Adrenal gland (tissue), 12 donors: ENCODE measurements around the gene CUTA. TPM values are rescaled to one million over a fixed set of nuclear protein-coding genes. Genes with fewer than 3 reads are reported as not detected.

Source experiments
- DNase-seq, 7 donors: peaks; one replicate each; pipeline ENCODE4 v3.0.0-alpha.2; 2019 to 2020
- H3K27ac ChIP-seq, 5 donors: fragments of 200-600 bp; sonication (generic) in 4 of 5; 1 replicate in 3 of 5; 2 replicates in 2 of 5; pipeline versions ENCODE4 v1.5.1 to v1.8.0; 2016 to 2020; ENCODE audit warnings: mild to moderate bottlenecking in 1 of 5
- H3K27me3 ChIP-seq: fragments of 200-600 bp; 2 replicates; pipeline ENCODE4 v1.8.0; 2021
- H3K36me3 ChIP-seq, 2 donors: fragments of 200-600 bp; replicated peaks in 1 of 2; 1 replicate in 1 of 2; 2 replicates in 1 of 2; pipeline versions ENCODE4 v1.5.1 to v1.8.0; 2018 to 2022
- H3K4me1 ChIP-seq, 2 donors: fragments of 200-600 bp; replicated peaks in 1 of 2; 1 replicate in 1 of 2; 2 replicates in 1 of 2; pipeline versions ENCODE4 v1.5.1 to v1.8.0; 2018 to 2021
- H3K4me3 ChIP-seq, 4 donors: fragments of 200-600 bp; sonication (generic) in 3 of 4; one replicate each; pipeline ENCODE4 v1.5.1; 2016 to 2018
- H3K9me3 ChIP-seq, 3 donors: fragments of 200-600 bp; sonication (generic) in 1 of 3; replicated peaks in 1 of 3; 1 replicate in 2 of 3; 2 replicates in 1 of 3; pipeline versions ENCODE4 v1.5.1 to v1.8.0; 2016 to 2021
- POLR2A ChIP-seq, 2 donors: fragments of 450-650 bp; IDR thresholded peaks; one replicate each; pipeline ENCODE4 v1.6.1; 2017; ENCODE audit warnings: antibody characterized with exemption in 2 of 2, mild to moderate bottlenecking in 2 of 2, moderate library complexity in 1 of 2
- WGBS, 4 donors: extraction: QIAGEN DNeasy Blood & Tissue Kit in 2 of 4; methylation state at CpG; one replicate each; pipeline versions ENCODE4 v1.1.5 to v1.1.7; 2013 to 2017; 5-methylcytosine and 5-hydroxymethylcytosine counted together
- intact Hi-C, 2 donors: fragments of 100-400 bp; cut with DNase I; formaldehyde crosslinking; loops; one replicate each; pipeline versions ENCODE4 v1.14.1 to v1.15.0; 2022 to 2023
- polyA plus RNA-seq, 3 donors: library from polyadenylated mRNA; stranded (reverse); fragments of 200-250 nt in 2 of 3; fragments of 350-450 nt in 1 of 3; fragmentation: Illumina TruSeq in 1 of 3; extraction: RNeasy Lipid Tissue Mini Kit (QIAGEN cat#74804) in 1 of 3; gene quantifications; one replicate each; pipeline ENCODE4 v1.2.3, GENCODE V29; 2013 to 2014
- total RNA-seq, 9 donors: library from RNA; depleted of rRNA in 4 of 9; stranded (reverse); fragments of >200 nt in 4 of 9; fragments of 120-200 nt in 1 of 9; fragmentation: NEBNext Ultra II Directional in 1 of 9; extraction: Animal tissue kit (Norgen Biotek cat#: 25700) in 1 of 9; gene quantifications; one replicate each; pipeline versions ENCODE4 v1.1.0 to v1.2.4, GENCODE V29; 2013 to 2023
- TF ChIP-seq, protein P1 (sequence below), 6 experiments: fragments of 450-650 bp in 4 of 6; fragments of 200-600 bp in 2 of 6; sonication (generic) in 1 of 6; IDR thresholded peaks; 1 replicate in 5 of 6; 2 replicates in 1 of 6; pipeline versions ENCODE4 v1.5.1 to v1.8.0; 2016 to 2021; ENCODE audit warnings: antibody characterized with exemption in 6 of 6, mild to moderate bottlenecking in 2 of 6, moderate library complexity in 1 of 6
- donor health status: healthy with polysubstance abuse.
- donor health status: Bipolar disorder and iron deficiency.
- donor health status: DM: yes; HTN: yes; CAD: no.
- donor health status: DM: no; HTN: no; CAD: no.
- donor health status: DM: no; HTN: no; CAD: no.
- donor health status: DM: yes; HTN: yes; CAD: no.

CUTA gene
- total and polyA plus RNA-seq, 12 donors: 202 to 437 (median 295) TPM

DNA sequence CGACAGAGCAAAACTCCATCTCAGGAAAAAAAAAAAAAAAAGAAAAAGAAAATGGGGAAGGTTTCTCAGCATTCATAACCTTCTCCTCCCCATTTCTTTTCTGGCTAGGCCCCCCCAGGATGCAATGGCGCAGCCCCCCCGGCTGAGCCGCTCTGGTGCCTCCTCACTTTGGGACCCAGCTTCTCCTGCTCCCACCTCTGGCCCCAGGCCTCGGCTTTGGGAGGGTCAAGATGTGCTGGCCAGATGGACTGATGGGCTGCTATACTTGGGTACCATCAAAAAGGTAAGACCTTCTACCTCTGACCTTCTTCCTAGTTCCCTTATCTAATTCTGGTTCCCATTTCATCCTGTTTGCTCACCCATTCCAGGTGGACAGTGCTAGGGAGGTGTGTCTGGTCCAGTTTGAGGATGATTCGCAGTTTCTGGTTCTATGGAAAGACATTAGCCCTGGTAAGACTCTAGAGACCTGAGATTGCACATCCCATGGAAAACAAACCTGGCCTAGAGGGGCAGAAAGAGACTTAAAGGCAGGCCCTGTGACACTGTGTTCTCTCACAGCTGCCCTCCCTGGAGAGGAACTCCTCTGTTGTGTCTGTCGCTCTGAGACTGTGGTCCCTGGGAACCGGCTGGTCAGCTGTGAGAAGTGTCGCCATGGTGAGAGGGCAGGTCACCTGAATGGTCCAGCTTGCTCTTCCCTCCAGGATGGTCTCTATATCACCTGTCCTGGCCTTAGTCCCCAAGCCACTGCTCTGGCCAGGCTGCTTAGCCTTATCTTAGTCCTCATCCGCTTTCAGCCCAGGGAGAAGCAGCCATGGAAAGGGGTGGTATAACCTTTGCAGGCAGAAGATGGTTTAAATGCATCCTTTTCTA lies 5.5 kb downstream of the CUTA start:
- Histone ChIP-seq H3K4me1 (peaks cover 16 to 41% of the 10 kb centered on the region in 2 donors), H3K27ac (peak overlapping the region in 2 of 5 donors; percentile 98 to 100), H3K27me3 (no peaks in the 10 kb centered on the region), H3K36me3 (peaks cover 0 to 44% of the 10 kb centered on the region in 2 donors), H3K9me3 (no peaks in the 10 kb centered on the region), H3K4me3 (no peak overlapping the region)
- intact Hi-C loops: loop anchor here in 1 of 2 donors (10.0 kb wide), 1 partner anchor 1678 kb away; the partner anchor contains the start of gene CLIC1
- peak in 1 of 7 donors; percentile 54 for DNase-seq
- 86 to 93% (median 90%) methylated on average over 7 to 10 of the region's 10 CpGs for WGBS, 4 donors
- TF ChIP-seq, protein P1, sequence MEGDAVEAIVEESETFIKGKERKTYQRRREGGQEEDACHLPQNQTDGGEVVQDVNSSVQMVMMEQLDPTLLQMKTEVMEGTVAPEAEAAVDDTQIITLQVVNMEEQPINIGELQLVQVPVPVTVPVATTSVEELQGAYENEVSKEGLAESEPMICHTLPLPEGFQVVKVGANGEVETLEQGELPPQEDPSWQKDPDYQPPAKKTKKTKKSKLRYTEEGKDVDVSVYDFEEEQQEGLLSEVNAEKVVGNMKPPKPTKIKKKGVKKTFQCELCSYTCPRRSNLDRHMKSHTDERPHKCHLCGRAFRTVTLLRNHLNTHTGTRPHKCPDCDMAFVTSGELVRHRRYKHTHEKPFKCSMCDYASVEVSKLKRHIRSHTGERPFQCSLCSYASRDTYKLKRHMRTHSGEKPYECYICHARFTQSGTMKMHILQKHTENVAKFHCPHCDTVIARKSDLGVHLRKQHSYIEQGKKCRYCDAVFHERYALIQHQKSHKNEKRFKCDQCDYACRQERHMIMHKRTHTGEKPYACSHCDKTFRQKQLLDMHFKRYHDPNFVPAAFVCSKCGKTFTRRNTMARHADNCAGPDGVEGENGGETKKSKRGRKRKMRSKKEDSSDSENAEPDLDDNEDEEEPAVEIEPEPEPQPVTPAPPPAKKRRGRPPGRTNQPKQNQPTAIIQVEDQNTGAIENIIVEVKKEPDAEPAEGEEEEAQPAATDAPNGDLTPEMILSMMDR (IDR thresholded peaks at IDR 0.05): no peak
- TF ChIP-seq POLR2A (IDR thresholded peaks at IDR 0.05): no peak

DNA sequence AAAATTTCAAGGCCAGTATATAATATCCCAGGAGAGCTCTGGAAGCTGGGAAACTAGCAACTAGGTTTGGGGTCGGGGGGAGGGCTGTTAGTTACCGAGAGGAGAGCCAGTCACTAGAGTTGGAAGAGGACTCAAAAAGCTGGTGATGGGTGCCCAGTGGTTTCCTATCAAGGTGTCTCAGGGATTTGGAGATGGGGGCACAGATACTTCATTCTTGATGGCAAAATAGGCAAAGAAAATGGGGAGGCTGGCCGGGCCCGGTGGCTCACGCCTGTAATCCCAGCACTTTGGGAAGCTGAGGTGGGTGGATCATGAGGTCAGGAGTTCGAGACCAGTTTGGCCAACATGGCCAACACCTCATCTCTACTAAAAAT lies 6.3 kb downstream of the CUTA start:
- no peaks in the 10 kb centered on the region for H3K9me3 ChIP-seq
- peak overlapping the region; percentile 7 to 99 (median 92) for H3K4me3 ChIP-seq
- 53 to 64% (median 60%) methylated on average over 6 of the region's 6 CpGs for WGBS, 4 donors
- no peaks in the 10 kb centered on the region for H3K27me3 ChIP-seq
- H3K4me1 ChIP-seq: peaks cover 8 to 33% of the 10 kb centered on the region in 2 donors
- H3K36me3 ChIP-seq: peaks cover 0 to 44% of the 10 kb centered on the region in 2 donors
- intact Hi-C loops: loop anchor here in 1 of 2 donors (10.0 kb wide), 1 partner anchor 1677 kb away; the partner anchor contains the start of gene CLIC1
- TF ChIP-seq, protein P1 (IDR thresholded peaks at IDR 0.05): no peak
- no peak for TF ChIP-seq POLR2A (IDR thresholded peaks at IDR 0.05)
- peak overlapping the region in 4 of 5 donors; percentile 93 to 100 (median 96) for H3K27ac ChIP-seq
- no peak for DNase-seq

DNA sequence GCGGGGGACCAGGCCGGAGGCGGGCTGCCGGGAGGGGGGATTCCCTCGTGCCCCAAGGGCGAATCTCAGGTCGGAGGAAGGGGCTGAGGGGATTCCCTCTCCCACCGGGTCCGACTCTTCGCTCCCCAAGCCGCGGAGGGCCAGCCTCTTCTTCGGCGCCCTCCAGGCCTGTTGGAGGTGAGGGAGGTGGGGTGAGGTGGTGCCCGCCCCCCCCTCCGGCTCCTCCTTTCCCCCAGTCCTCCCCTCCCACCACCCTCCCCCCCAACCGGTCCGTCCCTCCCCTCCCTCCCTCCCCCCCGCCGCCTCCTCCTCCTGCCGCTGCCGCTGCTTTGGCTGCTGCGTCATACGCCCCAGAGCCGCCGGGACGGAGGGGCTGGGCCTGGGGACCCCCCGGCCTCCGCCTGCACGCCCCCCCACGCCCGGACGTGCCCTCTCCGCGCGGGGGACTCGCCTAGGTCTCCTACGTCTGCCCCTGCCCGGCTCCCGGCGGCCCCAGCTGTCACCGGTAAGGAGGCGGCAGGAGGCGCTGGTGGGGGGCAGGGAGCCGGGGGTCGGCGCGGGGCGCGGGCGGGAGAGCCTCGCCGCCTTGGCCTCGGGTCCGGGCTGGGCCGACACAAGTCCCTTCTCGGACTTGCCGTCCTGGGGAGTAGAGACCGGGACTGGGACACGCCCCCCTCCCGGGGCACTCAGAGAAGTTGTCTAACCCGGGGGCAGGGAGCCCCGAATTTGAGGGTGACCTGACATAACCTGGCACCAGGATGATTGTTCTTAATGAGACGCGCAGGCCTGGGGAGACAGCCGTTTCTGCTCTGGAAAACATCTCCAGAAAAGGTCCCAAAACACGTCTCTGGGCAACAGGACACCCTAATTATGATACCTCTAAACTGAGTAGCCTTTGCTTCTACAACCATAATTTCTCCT lies 6.9 kb downstream of the CUTA start, which contains the start of gene PHF1:
PHF1 (plus strand) TSS at position 304 of the 921 bp plus-strand sequence. CDS start 1,250 bp downstream, outside the sequence.
- H3K36me3 ChIP-seq: peaks cover 0 to 40% of the 10 kb centered on the region in 2 donors
- DNase-seq: peak in 4 of 7 donors; percentile 76 to 86 (median 84)
- peaks cover 7 to 27% of the 10 kb centered on the region in 2 donors for H3K4me1 ChIP-seq
- no peaks in the 10 kb centered on the region for H3K9me3 ChIP-seq
- H3K4me3 ChIP-seq: peak within 1 kb of the TSS; percentile 7 to 99 (median 92)
- 0 to 2% (median 1%) methylated on average over 15 to 65 of the region's 67 CpGs for WGBS, 4 donors
- TF ChIP-seq POLR2A (IDR thresholded peaks at IDR 0.05): peak; percentile 44 to 64
- TF ChIP-seq, protein P1 (IDR thresholded peaks at IDR 0.05): no peak
- peak within 1 kb of the TSS; percentile 74 to 100 (median 95) for H3K27ac ChIP-seq
- H3K27me3 ChIP-seq: no peaks in the 10 kb centered on the region
- intact Hi-C loops: loop anchor here in 1 of 2 donors (10.0 kb wide), 1 partner anchor 1676 kb away; the partner anchor contains the start of gene CLIC1
